B cell (primary cell): ENCODE data around the gene GPR137. TPM values are rescaled to one million over a fixed set of nuclear protein-coding genes. Genes with fewer than 3 reads are reported as not detected.
A peak's percentile ranks its signal among the peaks of the same experiment; 100 is the strongest.

Source experiments
- ATAC-seq: fragments of 200-7000 bp; cut with Tn5 transposase; one replicate; pipeline ENCODE4 v1.10.0; 2021; ENCODE audit warnings: low read depth, mild to moderate bottlenecking, moderate number of reproducible peaks, moderate library complexity
- CTCF ChIA-PET: fragments of 350-600 bp; sonication (Branson Sonifier 250); formaldehyde crosslinking; loops from one replicate; lab custom pipeline; 2021; ENCODE audit warnings: antibody characterized with exemption, inconsistent platforms; lab: Charles Lee
- POLR2A ChIA-PET: fragments of 350-600 bp; sonication (Branson Sonifier 250); formaldehyde crosslinking; loops from one replicate; lab custom pipeline; 2021; ENCODE audit warnings: antibody characterized with exemption; lab: Charles Lee
- DNase-seq: peaks from one replicate; pipeline ENCODE4 v3.0.0; 2013
- H2AFZ ChIP-seq: 2 replicates; pipeline ENCODE4 v1.6.1; 2012; ENCODE audit warnings: mild to moderate bottlenecking, low read depth, low read length; ENCODE audit not compliant: insufficient read depth, poor library complexity, severe bottlenecking
- H3K27ac ChIP-seq, 2 donors: 1 replicate in 1 of 2; 2 replicates in 1 of 2; pipeline ENCODE4 v1.5.1; 2012 to 2013; ENCODE audit warnings: low read length in 2 of 2, mild to moderate bottlenecking in 2 of 2, moderate library complexity in 1 of 2
- H3K27me3 ChIP-seq, 4 experiments: fragments of 200-600 bp in 1 of 4; sonication (generic) in 1 of 4; replicated peaks in 1 of 4; 1 replicate in 2 of 4; 2 replicates in 2 of 4; pipeline versions ENCODE4 v1.6.1 to v1.7.0; 2013 to 2016; ENCODE audit warnings: low read length in 3 of 4, mild to moderate bottlenecking in 2 of 4, mixed read lengths in 1 of 4, moderate library complexity in 1 of 4; ENCODE audit not compliant: insufficient read depth in 4 of 4, control insufficient read depth in 3 of 4; ENCODE audit errors: control extremely low read depth in 1 of 4
- H3K36me3 ChIP-seq, 2 experiments: replicated peaks in 1 of 2; 1 replicate in 1 of 2; 2 replicates in 1 of 2; pipeline versions ENCODE4 v1.6.1 to v1.7.1; 2013; ENCODE audit warnings: low read length in 1 of 2; ENCODE audit not compliant: insufficient read depth in 2 of 2, control insufficient read depth in 1 of 2; ENCODE audit errors: control extremely low read depth in 1 of 2, extremely low read depth in 1 of 2
- H3K4me1 ChIP-seq, 2 donors: fragments of 200-600 bp in 1 of 2; sonication (generic) in 1 of 2; 1 replicate in 1 of 2; 2 replicates in 1 of 2; pipeline versions ENCODE4 v1.5.1 to v1.6.1; 2013 to 2017; ENCODE audit warnings: low read length in 2 of 2; ENCODE audit not compliant: control insufficient read depth in 2 of 2, insufficient read depth in 2 of 2
- H3K4me2 ChIP-seq: replicated peaks from 2 replicates; pipeline ENCODE3; 2012; ENCODE audit warnings: mild to moderate bottlenecking, low read depth, low read length; ENCODE audit not compliant: poor library complexity, severe bottlenecking
- H3K4me3 ChIP-seq, 5 experiments: fragments of 200-600 bp in 1 of 5; sonication (generic) in 1 of 5; 1 replicate in 3 of 5; 2 replicates in 2 of 5; pipeline versions ENCODE4 v1.5.1 to v1.7.0; 2011 to 2016; ENCODE audit warnings: low read length in 4 of 5, mild to moderate bottlenecking in 4 of 5, low read depth in 2 of 5, control low read depth in 1 of 5, moderate library complexity in 1 of 5; ENCODE audit not compliant: insufficient read depth in 1 of 5; ENCODE audit errors: control extremely low read depth in 1 of 5, extremely low read depth in 1 of 5
- H3K79me2 ChIP-seq: fragments of 200-600 bp; sonication (generic); one replicate; pipeline ENCODE4 v1.6.0; 2016; ENCODE audit warnings: low read length; ENCODE audit not compliant: control insufficient read depth, insufficient read depth
- H3K9ac ChIP-seq: fragments of 200-600 bp; sonication (generic); 2 replicates; pipeline ENCODE4 v1.6.1; 2017; ENCODE audit warnings: mild to moderate bottlenecking, low read length, moderate library complexity
- H3K9me3 ChIP-seq, 3 donors: one replicate each; pipeline versions ENCODE4 v1.6.1 to v1.7.1; 2013; ENCODE audit warnings: low read length in 2 of 3; ENCODE audit not compliant: control insufficient read depth in 2 of 3, insufficient read depth in 1 of 3; ENCODE audit errors: control extremely low read depth in 1 of 3
- H4K20me1 ChIP-seq: 2 replicates; pipeline ENCODE4 v1.6.0; 2012; ENCODE audit warnings: mild to moderate bottlenecking, low read length; ENCODE audit not compliant: insufficient read depth, control insufficient read depth, poor library complexity, severe bottlenecking
- H3K27ac Mint-ChIP-seq: one replicate; pipeline ENCODE4 v1.8.0; 2021; ENCODE audit warnings: mixed read lengths
- H3K27me3 Mint-ChIP-seq: one replicate; pipeline ENCODE4 v1.8.0; 2021; ENCODE audit warnings: mixed read lengths
- H3K4me1 Mint-ChIP-seq: one replicate; pipeline ENCODE4 v1.8.0; 2021; ENCODE audit warnings: mixed read lengths
- H3K4me3 Mint-ChIP-seq: one replicate; pipeline ENCODE4 v1.8.0; 2021; ENCODE audit warnings: mixed read lengths
- H3K9me3 Mint-ChIP-seq: one replicate; pipeline ENCODE4 v1.8.0; 2022; ENCODE audit warnings: mixed read lengths; ENCODE audit not compliant: insufficient read depth
- CTCF ChIP-seq: fragments of 200-600 bp; IDR thresholded peaks from one replicate; pipeline ENCODE4 v1.8.0; 2022; ENCODE audit warnings: antibody characterized with exemption, mild to moderate bottlenecking
- EZH2 ChIP-seq: IDR thresholded peaks from 2 replicates; pipeline ENCODE4 v1.6.1; 2012; ENCODE audit warnings: borderline replicate concordance, low read depth, mild to moderate bottlenecking, moderate library complexity, low read length; ENCODE audit not compliant: insufficient read depth, poor library complexity, severe bottlenecking
- WGBS: methylation state at CpG from one replicate; pipeline ENCODE4 v1.1.5; 2013; ENCODE audit warnings: missing lambda C conversion rate; ENCODE audit not compliant: insufficient coverage; 5-methylcytosine and 5-hydroxymethylcytosine counted together
- intact Hi-C: fragments of 100-400 bp; cut with micrococcal nuclease; formaldehyde crosslinking; loops from one replicate; pipeline ENCODE4 v1.10.0; 2022
- polyA plus RNA-seq: library from polyadenylated mRNA; depleted of rRNA; stranded (reverse); fragments of >200 nt; gene quantifications from 2 replicates; pipeline ENCODE4 v1.2.3, GENCODE V29; 2012
- total RNA-seq, 2 donors: library from RNA; stranded (reverse); fragments of 120-200 nt in 1 of 2; gene quantifications; 1 replicate in 1 of 2; 2 replicates in 1 of 2; pipeline versions ENCODE4 v1.2.3 to v1.2.4, GENCODE V29; 2013 to 2022

The GPR137 gene
- total and polyA plus RNA-seq, 2 donors (not counting 1 experiment from before 2014, with no cell fraction given) = 49.9 to 66.1 TPM

GRCh38 chr11:64317325-64317960, 31.8 kb downstream of the GPR137 start, which contains the start of gene TRMT112:
Gene TRMT112, minus strand, starts transcription at chr11:64317559. Its CDS starts 33 bp downstream, at chr11:64317526.
- Mint-ChIP-seq H3K27ac (peak within 1 kb of the TSS; percentile 100), H3K4me1 (peaks cover 38% of the 10 kb centered on the region), H3K27me3 (no peaks in the 10 kb centered on the region), H3K9me3 (no peaks in the 10 kb centered on the region), H3K4me3 (peak within 1 kb of the TSS; percentile 98)
- Histone ChIP-seq H3K9ac (peak within 1 kb of the TSS; percentile 95), H3K79me2 (peaks cover 19% of the 10 kb centered on the region), H4K20me1 (peaks cover 10% of the 10 kb centered on the region), H3K27ac (peak within 1 kb of the TSS; percentile 99 to 100), H3K27me3 (no peaks in the 10 kb centered on the region), H3K4me3 (peak within 1 kb of the TSS; percentile 76 to 95 (median 81)), H3K36me3 (peaks cover 0 to 33% of the 10 kb centered on the region in 2 experiments), H3K4me2 (peak within 1 kb of the TSS; percentile 99), H2AFZ (peak within 1 kb of the TSS; percentile 89), H3K9me3 (no peaks in the 10 kb centered on the region), H3K4me1 (peaks cover 8 to 26% of the 10 kb centered on the region in 2 donors)
- POLR2A ChIA-PET = interaction anchor here (0.5 to 2.6 kb wide), 28 partner anchors 13 to 1476 kb away, joined by 3 to 50 read pairs (median 4); partner anchors contain the start of genes BAD, CCDC88B, ESRRA and FAU
- CTCF ChIA-PET = interaction anchor here (0.6 to 4.7 kb wide), 31 partner anchors 8 to 534 kb away, joined by 3 to 188 read pairs (median 7); partner anchors contain the start of genes BAD, CATSPERZ, CCDC88B and ESRRA
- TF ChIP-seq EZH2 (no peak), CTCF (no peak)
- peak; percentile 99 for DNase-seq
- under 1% methylated on average over 43 of the region's 43 CpGs for WGBS
- ATAC-seq = peak; percentile 66
- intact Hi-C loops = loop anchor here (1.0 to 5.0 kb wide), 7 partner anchors 12 to 425 kb away; partner anchors contain the start of genes ESRRA, GPR137 and RASGRP2
